Sigmoid colon (tissue), 7 donors: ENCODE results near the gene POLR1A. TPM values are rescaled to one million over a fixed set of nuclear protein-coding genes. Genes with fewer than 3 reads are reported as not detected.
A peak's percentile ranks its signal among the peaks of the same experiment; 100 is the strongest.

Experiments
- DNase-seq: peaks from one replicate; pipeline ENCODE4 v3.0.0-alpha.2; 2019
- H3K27ac ChIP-seq, 4 donors: fragments of 200-600 bp; sonication (generic); one replicate each; pipeline ENCODE4 v1.5.1; 2016 to 2019; ENCODE audit warnings: mild to moderate bottlenecking in 1 of 4
- H3K27me3 ChIP-seq, 3 donors: fragments of 200-600 bp; sonication (generic); one replicate each; pipeline ENCODE4 v1.5.1; 2019; ENCODE audit warnings: mild to moderate bottlenecking in 1 of 3
- H3K36me3 ChIP-seq, 4 donors: fragments of 200-600 bp; sonication (generic); one replicate each; pipeline ENCODE4 v1.5.1; 2016 to 2019
- H3K4me1 ChIP-seq, 4 donors: fragments of 200-600 bp; sonication (generic); one replicate each; pipeline ENCODE4 v1.5.1; 2017 to 2019
- H3K4me3 ChIP-seq, 4 donors: fragments of 200-600 bp; sonication (generic); one replicate each; pipeline ENCODE4 v1.5.1; 2017 to 2019; ENCODE audit warnings: mild to moderate bottlenecking in 2 of 4, moderate library complexity in 1 of 4
- H3K9me3 ChIP-seq, 4 donors: fragments of 200-600 bp in 3 of 4; sonication (generic) in 3 of 4; one replicate each; pipeline versions ENCODE4 v1.5.1 to v1.6.1; 2013 to 2019
- CTCF ChIP-seq, 4 experiments: fragments of 450-650 bp in 3 of 4; fragments of 200-600 bp in 1 of 4; IDR thresholded peaks; one replicate each; pipeline ENCODE4 v1.5.1; 2016 to 2019; ENCODE audit warnings: antibody characterized with exemption in 4 of 4, mild to moderate bottlenecking in 3 of 4, moderate library complexity in 2 of 4
- EP300 ChIP-seq, 4 donors: sonication (generic); formaldehyde crosslinking; IDR thresholded peaks; one replicate each; pipeline ENCODE4 v1.6.1; 2017; ENCODE audit warnings: antibody characterized with exemption in 4 of 4
- POLR2A ChIP-seq, 2 donors: fragments of 450-650 bp; IDR thresholded peaks; one replicate each; pipeline ENCODE4 v1.6.1; 2016; ENCODE audit warnings: antibody characterized with exemption in 2 of 2, mild to moderate bottlenecking in 2 of 2, moderate library complexity in 2 of 2
- POLR2AphosphoS5 ChIP-seq, 4 donors: sonication (generic); formaldehyde crosslinking; IDR thresholded peaks; one replicate each; pipeline ENCODE4 v1.6.1; 2017; ENCODE audit warnings: antibody characterized with exemption in 4 of 4
- WGBS, 2 donors: extraction: QIAGEN DNeasy Blood & Tissue Kit; methylation state at CpG; one replicate each; pipeline ENCODE4 v1.1.7; 2013; 5-methylcytosine and 5-hydroxymethylcytosine counted together
- intact Hi-C: fragments of 100-400 bp; cut with DNase I; formaldehyde crosslinking; loops from one replicate; pipeline ENCODE4 v1.15.1; 2023
- polyA plus RNA-seq, 3 donors: library from polyadenylated mRNA; stranded (reverse); fragments of 200-250 nt; gene quantifications; one replicate each; pipeline ENCODE4 v1.2.3, GENCODE V29; 2013
- total RNA-seq, 4 donors: library from RNA; depleted of rRNA; stranded (reverse); fragments of >200 nt; gene quantifications; one replicate each; pipeline ENCODE4 v1.1.0, GENCODE V29; 2016
- donor health status: healthy with polysubstance abuse.
- donor health status: Bipolar disorder and iron deficiency.
- donor health status: healthy.

Gene POLR1A
- total and polyA plus RNA-seq, 7 donors = 1.2 to 17.9 (median 10.1) TPM

- intact Hi-C loops = loop anchor here (2.0 kb wide), 1 partner anchor 208 kb away; no protein-coding TSS in a partner anchor
- peaks cover 2 to 68% (median 23%) of the 10 kb centered on the region in 4 donors for H3K36me3 ChIP-seq
- no peaks in the 10 kb centered on the region for H3K9me3 ChIP-seq
- TF ChIP-seq CTCF (IDR thresholded peaks at IDR 0.05) = no peak
- no peak for TF ChIP-seq POLR2A (IDR thresholded peaks at IDR 0.05)
- peak; percentile 5 to 54 (median 44) for TF ChIP-seq POLR2AphosphoS5 (IDR thresholded peaks at IDR 0.05)
- H3K27ac ChIP-seq = peak overlapping the region; percentile 74 to 84 (median 80)
- no peaks in the 10 kb centered on the region for H3K27me3 ChIP-seq
- no peak overlapping the region for H3K4me3 ChIP-seq
- peak; percentile 91 for DNase-seq
- peaks cover 0 to 39% (median 29%) of the 10 kb centered on the region in 4 donors for H3K4me1 ChIP-seq
- WGBS, 2 donors = 38 to 70% methylated on average over 12 of the region's 12 CpGs
These were observed 68.4 kb downstream of the POLR1A start for GRCh38 chr2:86037141-86037794.

DNA sequence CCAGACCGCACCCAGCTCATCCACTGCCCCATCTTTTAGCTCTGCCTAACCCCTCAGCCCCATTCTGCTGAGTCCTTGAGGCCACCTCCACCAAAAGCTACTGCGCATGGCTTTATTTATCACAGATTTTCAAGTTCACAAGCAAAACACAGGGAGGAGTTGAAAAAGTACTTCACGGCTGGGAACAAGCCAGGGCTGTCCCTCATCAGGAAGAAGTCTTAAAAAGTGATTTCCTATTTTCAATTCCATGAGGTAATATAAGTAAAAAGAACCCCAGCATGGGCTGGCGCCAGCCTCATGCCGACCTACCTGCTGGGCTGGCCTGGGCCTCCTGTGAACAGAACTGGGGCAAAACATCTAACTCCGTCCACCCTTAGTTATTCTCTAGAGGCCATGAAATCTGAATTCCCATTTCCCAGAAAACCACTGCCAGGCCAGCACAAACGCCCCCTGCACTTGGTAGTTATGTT, 69.0 kb downstream of the POLR1A start:
- Histone ChIP-seq H3K27me3 (no peaks in the 10 kb centered on the region), H3K36me3 (peaks cover 4 to 68% (median 23%) of the 10 kb centered on the region in 4 donors), H3K4me3 (no peak overlapping the region), H3K9me3 (no peaks in the 10 kb centered on the region), H3K4me1 (peaks cover 0 to 39% (median 29%) of the 10 kb centered on the region in 4 donors), H3K27ac (peak overlapping the region; percentile 74 to 84 (median 80))
- no peak for DNase-seq
- intact Hi-C loops = loop anchor here (1.0 to 2.0 kb wide), 2 partner anchors 148 to 208 kb away; partner anchors contain the start of gene ST3GAL5
- TF ChIP-seq POLR2AphosphoS5 (IDR thresholded peaks at IDR 0.05) (peak in 1 of 4 donors; percentile 9), POLR2A (IDR thresholded peaks at IDR 0.05) (no peak), EP300 (IDR thresholded peaks at IDR 0.05) (no peak)
- WGBS, 2 donors = 34 to 73% methylated on average over 7 of the region's 7 CpGs

- peak; percentile 93 for DNase-seq
- no peak for TF ChIP-seq POLR2A (IDR thresholded peaks at IDR 0.05)
- TF ChIP-seq EP300 (IDR thresholded peaks at IDR 0.05) = peak in 1 of 4 donors; percentile 9
- peak; percentile 14 to 44 (median 41) for TF ChIP-seq CTCF (IDR thresholded peaks at IDR 0.05)
- TF ChIP-seq POLR2AphosphoS5 (IDR thresholded peaks at IDR 0.05) = peak in 3 of 4 donors; percentile 14 to 64 (median 31)
- H3K27me3 ChIP-seq = no peaks in the 10 kb centered on the region
- H3K9me3 ChIP-seq = no peaks in the 10 kb centered on the region
- WGBS, 2 donors = 19 to 61% methylated on average over 10 of the region's 10 CpGs
- peak overlapping the region; percentile 74 to 84 (median 80) for H3K27ac ChIP-seq
- H3K4me3 ChIP-seq = no peak overlapping the region
- peaks cover 0 to 39% (median 29%) of the 10 kb centered on the region in 4 donors for H3K4me1 ChIP-seq
- intact Hi-C loops = loop anchor here (1.0 to 2.0 kb wide), 2 partner anchors 148 to 207 kb away; partner anchors contain the start of gene ST3GAL5
- H3K36me3 ChIP-seq = peaks cover 10 to 69% (median 24%) of the 10 kb centered on the region in 4 donors
These were observed 69.6 kb downstream of the POLR1A start for GRCh38 chr2:86035883-86036668.

DNA sequence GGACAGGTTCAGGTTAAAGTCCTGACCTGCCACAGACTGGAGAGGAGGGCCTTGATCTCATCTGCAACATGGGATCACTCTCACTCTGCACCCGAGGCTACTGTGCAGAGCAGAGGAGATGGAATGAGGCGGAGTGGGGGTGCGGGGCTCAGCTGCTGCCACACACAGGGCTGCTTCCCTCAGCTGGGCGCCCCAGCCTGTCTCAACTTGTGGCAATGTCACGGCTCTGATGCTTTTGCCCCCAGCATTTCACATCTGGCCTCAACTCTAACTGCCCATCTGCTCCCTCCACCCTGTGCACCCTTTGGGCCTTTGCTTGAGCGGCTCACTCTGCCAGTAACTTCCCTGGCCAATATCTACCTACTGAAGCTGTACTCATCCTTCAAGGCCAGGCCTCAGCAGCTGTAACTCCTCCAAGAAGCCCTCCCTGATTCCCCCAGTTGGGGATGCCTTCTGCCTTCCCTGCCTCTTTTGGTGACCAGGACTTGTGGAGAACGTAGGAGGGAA, 70.3 kb downstream of the POLR1A start:
- H3K36me3 ChIP-seq = peaks cover 10 to 70% (median 31%) of the 10 kb centered on the region in 4 donors
- intact Hi-C loops = no loop called here
- H3K9me3 ChIP-seq = no peaks in the 10 kb centered on the region
- H3K4me3 ChIP-seq = no peak overlapping the region
- peaks cover 0 to 39% (median 29%) of the 10 kb centered on the region in 4 donors for H3K4me1 ChIP-seq
- no peak for TF ChIP-seq EP300 (IDR thresholded peaks at IDR 0.05)
- TF ChIP-seq CTCF (IDR thresholded peaks at IDR 0.05) = no peak
- no peak for TF ChIP-seq POLR2A (IDR thresholded peaks at IDR 0.05)
- no peak for TF ChIP-seq POLR2AphosphoS5 (IDR thresholded peaks at IDR 0.05)
- 69 to 86% methylated on average over 7 of the region's 7 CpGs for WGBS, 2 donors
- peak overlapping the region; percentile 74 to 84 (median 80) for H3K27ac ChIP-seq
- H3K27me3 ChIP-seq = no peaks in the 10 kb centered on the region
- DNase-seq = peak; percentile 60
